Activated naive CD4-positive, alpha-beta T cell treated with anti-CD3 and anti-CD28 coated beads, Interleukin-2, amount 50 U/mL, for 24 hours (primary cell): ENCODE measurements around the gene DNAJC30.
"Not testable (repeated sequence)": the region's sequence is repeated elsewhere in the genome, so short reads cannot be mapped to it uniquely, and the experiment has no call there.

ENCODE experiments used
- H3K27ac Mint-ChIP-seq: one replicate; pipeline ENCODE4 v1.8.0; 2021; ENCODE audit warnings: mild to moderate bottlenecking, mixed read lengths
- H3K27me3 Mint-ChIP-seq: one replicate; pipeline ENCODE4 v1.8.0; 2021; ENCODE audit warnings: mixed read lengths
- H3K36me3 Mint-ChIP-seq: one replicate; pipeline ENCODE4 v1.8.0; 2021; ENCODE audit warnings: mixed read lengths
- H3K4me1 Mint-ChIP-seq: one replicate; pipeline ENCODE4 v1.8.0; 2021; ENCODE audit warnings: mixed read lengths
- H3K4me3 Mint-ChIP-seq: one replicate; pipeline ENCODE4 v1.8.0; 2021; ENCODE audit warnings: mild to moderate bottlenecking, mixed read lengths
- H3K9me3 Mint-ChIP-seq: one replicate; pipeline ENCODE4 v1.8.0; 2021; ENCODE audit warnings: mixed read lengths

Gene DNAJC30

GRCh38 chr7:73717025-73717807, 34.0 kb upstream of the DNAJC30 start:
- H3K36me3 Mint-ChIP-seq: peaks cover 2% of the 10 kb centered on the region
- H3K4me1 Mint-ChIP-seq: peaks cover 31% of the 10 kb centered on the region
- peak overlapping the region; percentile 83 for H3K27ac Mint-ChIP-seq
- no peaks in the 10 kb centered on the region for H3K9me3 Mint-ChIP-seq
- H3K27me3 Mint-ChIP-seq: peaks cover 2% of the 10 kb centered on the region
- peak overlapping the region; percentile 91 for H3K4me3 Mint-ChIP-seq

- H3K27me3 Mint-ChIP-seq: peaks cover 2% of the 10 kb centered on the region
- no peak overlapping the region for H3K27ac Mint-ChIP-seq
- peak overlapping the region; percentile 51 for H3K4me3 Mint-ChIP-seq
- peaks cover 2% of the 10 kb centered on the region for H3K36me3 Mint-ChIP-seq
- peaks cover 31% of the 10 kb centered on the region for H3K4me1 Mint-ChIP-seq
- no peaks in the 10 kb centered on the region for H3K9me3 Mint-ChIP-seq
Measured at GRCh38 chr7:73716318-73716890, 33.2 kb upstream of the DNAJC30 start.

DNA sequence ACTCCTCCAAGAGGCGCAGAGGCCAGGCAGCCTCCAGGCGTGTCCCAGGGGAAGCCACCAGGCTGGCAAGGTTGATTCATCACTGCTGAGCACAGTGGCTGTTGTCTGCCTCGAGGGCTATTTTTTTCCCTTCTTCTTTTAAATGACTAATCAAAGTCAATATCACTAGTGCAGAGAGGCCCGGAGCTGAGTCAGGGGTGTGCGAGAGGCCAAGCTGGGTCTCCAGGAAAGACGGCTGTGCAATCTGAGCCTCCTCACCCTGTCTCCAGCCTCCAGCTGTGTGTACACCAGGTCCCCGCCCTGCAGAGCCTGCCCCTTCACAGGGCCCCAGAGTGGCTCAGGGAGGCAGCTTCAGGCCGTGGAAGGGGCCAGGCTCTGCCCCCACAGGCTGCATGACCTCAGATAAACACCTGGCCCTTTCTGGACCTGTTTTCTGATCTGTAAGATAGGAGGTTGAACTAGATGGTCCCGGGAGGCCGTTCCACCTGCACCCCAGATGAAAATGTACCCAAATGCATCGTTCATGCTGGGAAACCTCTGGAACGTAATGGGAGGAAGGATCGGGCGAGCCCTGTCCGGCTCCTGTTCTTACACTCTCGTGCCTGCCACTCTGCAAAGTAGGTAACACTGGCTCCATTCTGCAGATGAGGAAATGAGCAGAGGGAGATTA, 32.5 kb upstream of the DNAJC30 start:
- peaks cover 2% of the 10 kb centered on the region for H3K36me3 Mint-ChIP-seq

DNA sequence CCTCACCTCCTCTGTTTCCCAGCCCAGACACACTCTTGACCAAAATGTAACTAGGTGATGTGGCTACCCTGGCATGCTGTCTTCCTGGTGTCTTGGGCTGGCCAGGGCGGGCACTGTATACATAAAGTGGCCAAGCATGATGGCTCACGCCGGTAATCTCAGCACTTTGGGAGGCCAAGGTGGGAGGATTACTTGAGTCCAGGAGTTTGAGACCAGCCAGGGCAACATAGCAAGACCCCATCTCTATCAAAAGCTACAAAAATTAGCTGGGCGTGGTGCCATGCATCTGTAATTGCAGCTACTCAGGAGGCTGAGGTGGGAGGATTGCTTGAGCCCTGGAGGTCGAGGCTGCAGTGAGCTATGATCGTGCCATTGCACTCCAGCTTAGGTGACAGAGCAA, 30.1 kb upstream of the DNAJC30 start:
- not testable (repeated sequence) for H3K4me3 Mint-ChIP-seq, H3K9me3 Mint-ChIP-seq, H3K27ac Mint-ChIP-seq, H3K36me3 Mint-ChIP-seq, H3K27me3 Mint-ChIP-seq
- peaks cover 25% of the 10 kb centered on the region for H3K4me1 Mint-ChIP-seq

More for the DNA sequence above, 32.5 kb upstream of the DNAJC30 start:
- peak overlapping the region; percentile 51 for H3K4me3 Mint-ChIP-seq
- H3K9me3 Mint-ChIP-seq: no peaks in the 10 kb centered on the region
- peaks cover 31% of the 10 kb centered on the region for H3K4me1 Mint-ChIP-seq
- peaks cover 2% of the 10 kb centered on the region for H3K27me3 Mint-ChIP-seq
- no peak overlapping the region for H3K27ac Mint-ChIP-seq

DNA sequence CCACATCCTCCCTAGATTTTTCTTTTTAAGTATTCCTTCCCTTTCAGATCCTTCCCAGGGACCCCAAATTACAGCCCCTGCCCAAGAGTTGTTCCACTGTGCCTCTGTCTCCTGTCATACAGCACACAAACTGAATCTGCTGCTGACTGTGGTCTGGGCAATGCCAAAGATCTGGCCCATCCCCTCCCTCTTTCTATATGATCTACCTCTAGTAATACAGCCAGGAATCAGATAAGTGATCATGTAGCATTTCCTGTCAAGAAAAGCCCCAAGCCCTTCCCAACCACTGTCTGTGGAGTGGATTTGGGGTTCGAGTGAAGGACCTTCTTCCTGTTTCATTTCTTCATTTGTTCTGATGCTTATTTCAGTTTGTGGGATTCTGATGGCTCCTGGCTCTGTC, 29.5 kb upstream of the DNAJC30 start:
- Mint-ChIP-seq H3K27ac (no peak overlapping the region), H3K9me3 (no peaks in the 10 kb centered on the region)

GRCh38 chr7:73708961-73709549, 25.8 kb upstream of the DNAJC30 start:
- Mint-ChIP-seq H3K27me3 (no peaks in the 10 kb centered on the region), H3K9me3 (no peaks in the 10 kb centered on the region), H3K27ac (no peak overlapping the region), H3K4me1 (peaks cover 13% of the 10 kb centered on the region), H3K4me3 (no peak overlapping the region), H3K36me3 (peaks cover 1% of the 10 kb centered on the region)

More for the DNA sequence above, 29.5 kb upstream of the DNAJC30 start:
- Mint-ChIP-seq H3K4me1 (peaks cover 19% of the 10 kb centered on the region), H3K27me3 (no peaks in the 10 kb centered on the region), H3K4me3 (no peak overlapping the region), H3K36me3 (peaks cover 2% of the 10 kb centered on the region)

DNA sequence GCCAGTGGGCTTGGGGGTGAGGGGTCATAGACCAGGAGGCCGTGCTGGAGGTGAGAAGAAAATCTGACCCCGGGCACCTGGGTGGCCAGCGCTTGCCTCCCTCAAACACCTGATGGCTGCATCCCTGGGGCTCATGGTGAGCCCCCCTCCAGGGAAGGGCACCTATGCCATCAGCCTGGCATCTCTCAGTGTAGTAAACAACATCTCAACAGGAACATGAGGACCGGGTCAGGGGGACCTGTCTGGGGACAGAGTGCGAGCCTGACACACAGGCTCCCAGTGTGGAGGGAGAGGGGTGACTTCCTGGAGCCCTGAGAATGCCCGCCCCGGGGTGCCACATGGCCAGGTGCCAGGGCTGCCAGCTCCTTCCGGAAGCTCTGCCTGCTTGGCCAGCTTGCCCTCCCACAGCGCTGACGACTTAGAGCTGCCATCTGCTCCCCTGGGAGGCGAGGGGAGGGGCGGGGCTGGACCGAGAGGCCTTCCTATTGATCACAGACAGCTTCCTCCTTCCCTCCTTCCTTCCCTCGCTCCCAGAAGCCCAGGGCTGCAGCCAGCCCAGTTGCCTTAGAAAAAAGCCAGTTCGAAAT, 23.9 kb upstream of the DNAJC30 start:
- Mint-ChIP-seq H3K36me3 (peaks cover 1% of the 10 kb centered on the region), H3K4me3 (no peak overlapping the region), H3K9me3 (no peaks in the 10 kb centered on the region), H3K27ac (peak overlapping the region; percentile 12), H3K4me1 (peaks cover 17% of the 10 kb centered on the region), H3K27me3 (no peaks in the 10 kb centered on the region)

DNA sequence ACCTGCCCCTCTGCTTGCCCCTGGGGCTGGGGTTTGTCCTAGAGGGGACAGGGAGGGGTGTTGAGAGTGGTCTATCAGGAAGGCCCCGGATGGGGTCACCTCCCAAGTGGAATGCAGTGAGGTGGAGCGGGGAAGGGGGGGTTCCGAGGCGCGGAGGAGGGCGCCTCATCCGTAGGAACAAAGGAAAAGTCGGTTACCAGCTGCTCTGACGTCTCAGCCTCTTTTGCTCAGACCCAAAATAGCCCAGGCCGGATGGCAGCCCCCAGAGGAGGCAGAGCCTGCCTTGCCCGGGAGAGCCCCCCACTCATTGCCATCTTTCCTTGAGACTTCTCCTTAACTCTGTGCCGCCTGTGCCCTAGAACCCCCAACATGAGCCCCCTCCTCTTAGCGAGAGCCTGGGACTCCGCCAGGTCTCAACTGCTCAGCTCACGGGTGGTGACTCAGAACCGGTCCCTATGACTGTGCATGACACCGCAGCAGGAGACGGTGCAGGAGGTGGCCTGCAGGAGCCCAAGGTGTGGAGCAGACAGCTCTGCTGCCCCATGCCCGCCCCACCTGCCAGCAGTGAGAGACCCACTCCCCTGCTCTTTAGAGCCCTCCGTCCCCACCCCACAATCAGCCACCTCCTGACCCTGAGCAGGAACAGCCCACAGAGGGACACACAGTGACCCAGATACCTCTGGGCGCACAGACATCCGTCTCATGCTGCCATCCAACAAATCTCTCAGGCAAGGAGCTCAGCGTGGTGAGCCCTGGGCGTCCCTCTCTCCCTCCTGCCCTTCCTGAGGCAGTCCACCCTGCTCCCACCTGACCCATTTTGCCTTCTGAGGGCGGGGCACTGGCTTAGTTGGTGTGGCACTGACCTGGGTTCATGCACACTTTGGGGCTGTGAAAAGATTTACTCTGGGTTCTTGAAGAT, 23.1 kb upstream of the DNAJC30 start:
- Mint-ChIP-seq H3K27ac (no peak overlapping the region), H3K36me3 (peaks cover 3% of the 10 kb centered on the region), H3K27me3 (no peaks in the 10 kb centered on the region)

DNA sequence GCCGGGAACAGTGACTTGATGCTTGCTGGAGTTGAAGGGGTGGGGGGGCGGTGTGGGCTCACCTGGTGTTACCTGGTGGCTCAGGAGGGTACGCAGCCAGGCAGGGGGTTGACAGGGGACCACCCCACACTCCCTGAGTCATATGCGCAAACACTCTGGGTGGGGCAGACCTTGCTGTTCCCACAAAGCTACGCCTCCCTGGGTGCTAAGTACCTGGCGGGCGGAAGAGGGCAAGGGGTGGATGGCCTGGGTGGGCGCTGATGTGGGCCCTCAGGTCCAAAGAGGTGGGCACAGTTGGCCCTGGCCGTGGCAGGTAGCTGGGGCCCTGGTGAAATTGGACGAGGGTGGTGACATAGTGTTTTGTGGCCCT, 22.3 kb upstream of the DNAJC30 start:
- Mint-ChIP-seq H3K9me3 (no peaks in the 10 kb centered on the region), H3K27me3 (no peaks in the 10 kb centered on the region), H3K36me3 (peaks cover 3% of the 10 kb centered on the region), H3K27ac (no peak overlapping the region), H3K4me3 (no peak overlapping the region), H3K4me1 (peaks cover 17% of the 10 kb centered on the region)

More for the DNA sequence above, 23.1 kb upstream of the DNAJC30 start:
- H3K4me3 Mint-ChIP-seq: no peak overlapping the region
- no peaks in the 10 kb centered on the region for H3K9me3 Mint-ChIP-seq
- H3K4me1 Mint-ChIP-seq: peaks cover 17% of the 10 kb centered on the region

GRCh38 chr7:73704640-73705550, 21.6 kb upstream of the DNAJC30 start:
- no peak overlapping the region for H3K4me3 Mint-ChIP-seq
- H3K27me3 Mint-ChIP-seq: no peaks in the 10 kb centered on the region

GRCh38 chr7:73703757-73704639, 20.7 kb upstream of the DNAJC30 start:
- H3K36me3 Mint-ChIP-seq: peaks cover 3% of the 10 kb centered on the region
- no peaks in the 10 kb centered on the region for H3K27me3 Mint-ChIP-seq
- H3K4me1 Mint-ChIP-seq: peaks cover 17% of the 10 kb centered on the region
- no peak overlapping the region for H3K27ac Mint-ChIP-seq
- H3K4me3 Mint-ChIP-seq: no peak overlapping the region
- no peaks in the 10 kb centered on the region for H3K9me3 Mint-ChIP-seq

More at GRCh38 chr7:73704640-73705550, 21.6 kb upstream of the DNAJC30 start:
- Mint-ChIP-seq H3K4me1 (peaks cover 17% of the 10 kb centered on the region), H3K36me3 (peaks cover 3% of the 10 kb centered on the region), H3K9me3 (no peaks in the 10 kb centered on the region), H3K27ac (no peak overlapping the region)

DNA sequence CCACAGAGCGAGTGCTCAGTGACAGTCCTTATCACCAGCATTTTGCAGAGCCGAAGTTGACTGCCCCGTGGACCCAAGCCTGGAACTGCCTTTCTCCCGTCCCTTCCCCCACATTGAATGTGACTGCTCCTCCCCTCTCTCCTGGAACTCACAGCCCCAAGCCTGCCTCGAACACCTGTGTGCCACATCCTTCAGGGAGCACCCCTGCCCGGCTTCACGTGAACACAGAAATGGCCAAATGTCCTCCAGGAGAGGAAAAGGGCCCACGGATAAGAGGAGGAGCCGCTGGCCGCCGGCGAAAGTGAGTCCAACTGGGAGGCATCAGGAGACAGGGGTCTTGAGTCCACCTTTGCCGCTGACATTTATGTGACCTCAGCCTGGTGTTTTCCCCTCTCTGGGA, 20.0 kb upstream of the DNAJC30 start:
- Mint-ChIP-seq H3K4me3 (no peak overlapping the region), H3K4me1 (peaks cover 17% of the 10 kb centered on the region), H3K27ac (no peak overlapping the region), H3K27me3 (no peaks in the 10 kb centered on the region), H3K36me3 (peaks cover 3% of the 10 kb centered on the region), H3K9me3 (no peaks in the 10 kb centered on the region)

DNA sequence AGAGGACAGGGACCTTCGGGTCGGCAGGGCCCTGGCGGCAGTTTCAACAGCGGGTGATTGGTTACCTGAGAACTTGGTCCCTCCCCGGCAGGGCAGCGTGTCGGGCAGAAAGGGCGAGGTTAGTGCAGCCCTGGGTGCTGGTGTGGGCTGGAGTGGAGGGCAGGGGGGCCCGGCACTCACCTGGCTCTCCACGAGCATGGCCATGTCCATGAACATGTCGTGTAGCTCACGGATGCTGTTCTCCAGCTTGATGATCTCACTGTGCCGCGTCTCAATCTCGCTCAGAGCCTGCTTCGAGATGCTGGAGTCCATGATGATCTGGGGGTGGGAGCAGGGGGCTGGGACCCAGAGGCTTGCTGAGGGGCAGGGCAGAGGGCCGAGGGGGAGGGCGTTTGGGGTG, 19.4 kb upstream of the DNAJC30 start:
- no peak overlapping the region for H3K27ac Mint-ChIP-seq
- no peaks in the 10 kb centered on the region for H3K9me3 Mint-ChIP-seq
- H3K27me3 Mint-ChIP-seq: no peaks in the 10 kb centered on the region
- peaks cover 3% of the 10 kb centered on the region for H3K36me3 Mint-ChIP-seq
- H3K4me3 Mint-ChIP-seq: no peak overlapping the region
- peaks cover 17% of the 10 kb centered on the region for H3K4me1 Mint-ChIP-seq
